ENCODE data around the gene CBX7.

Gene CBX7

DNA sequence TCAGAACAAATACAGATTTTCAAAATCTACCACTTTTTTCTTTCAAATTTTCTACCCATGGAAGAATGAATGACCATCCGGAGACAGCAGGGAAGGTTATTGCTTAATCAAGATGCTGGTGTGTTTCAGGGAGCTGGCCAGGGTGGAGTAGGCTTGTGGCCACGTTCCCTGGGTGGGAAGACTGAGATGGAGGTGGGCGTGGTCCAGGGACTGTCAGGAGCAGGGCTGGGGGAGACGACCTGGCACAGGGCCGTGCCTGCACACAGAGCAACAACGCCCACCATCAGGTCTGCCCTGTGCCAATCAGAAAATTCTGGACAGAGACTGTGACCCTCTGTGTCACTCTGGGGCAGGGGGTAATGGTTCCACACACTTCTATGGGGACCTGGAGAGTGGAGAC is 62.6 kb downstream of the CBX7 start:
- H3K79me2 ChIP-seq = no peaks in the 10 kb centered on the region
- no peak overlapping the region for H2AFZ ChIP-seq
- no peaks in the 10 kb centered on the region for H3K27me3 ChIP-seq (ENCODE audit: control insufficient read depth, insufficient read depth, low read length)
- H3K4me3 ChIP-seq (ENCODE audit: low read depth, low read length) = no peak overlapping the region
- TF ChIP-seq, protein P1, sequence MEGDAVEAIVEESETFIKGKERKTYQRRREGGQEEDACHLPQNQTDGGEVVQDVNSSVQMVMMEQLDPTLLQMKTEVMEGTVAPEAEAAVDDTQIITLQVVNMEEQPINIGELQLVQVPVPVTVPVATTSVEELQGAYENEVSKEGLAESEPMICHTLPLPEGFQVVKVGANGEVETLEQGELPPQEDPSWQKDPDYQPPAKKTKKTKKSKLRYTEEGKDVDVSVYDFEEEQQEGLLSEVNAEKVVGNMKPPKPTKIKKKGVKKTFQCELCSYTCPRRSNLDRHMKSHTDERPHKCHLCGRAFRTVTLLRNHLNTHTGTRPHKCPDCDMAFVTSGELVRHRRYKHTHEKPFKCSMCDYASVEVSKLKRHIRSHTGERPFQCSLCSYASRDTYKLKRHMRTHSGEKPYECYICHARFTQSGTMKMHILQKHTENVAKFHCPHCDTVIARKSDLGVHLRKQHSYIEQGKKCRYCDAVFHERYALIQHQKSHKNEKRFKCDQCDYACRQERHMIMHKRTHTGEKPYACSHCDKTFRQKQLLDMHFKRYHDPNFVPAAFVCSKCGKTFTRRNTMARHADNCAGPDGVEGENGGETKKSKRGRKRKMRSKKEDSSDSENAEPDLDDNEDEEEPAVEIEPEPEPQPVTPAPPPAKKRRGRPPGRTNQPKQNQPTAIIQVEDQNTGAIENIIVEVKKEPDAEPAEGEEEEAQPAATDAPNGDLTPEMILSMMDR (IDR thresholded peaks at IDR 0.05) = no peak
- no peak overlapping the region for H3K4me2 ChIP-seq (ENCODE audit: low read length)
- H3K27ac ChIP-seq = no peak overlapping the region
- no peaks in the 10 kb centered on the region for H3K9me3 ChIP-seq (ENCODE audit: control insufficient read depth, low read length)
- H3K36me3 ChIP-seq (ENCODE audit: control insufficient read depth, insufficient read depth, low read length) = no peaks in the 10 kb centered on the region
- H3K9ac ChIP-seq = no peak overlapping the region
- no peaks in the 10 kb centered on the region for H3K4me1 ChIP-seq

GRCh38 chr22:39088685-39089032 is 63.8 kb downstream of the CBX7 start:
- Histone ChIP-seq H3K4me3 (ENCODE audit: low read depth, low read length) (no peak overlapping the region), H3K79me2 (no peaks in the 10 kb centered on the region), H3K9ac (no peak overlapping the region), H3K27ac (no peak overlapping the region), H3K27me3 (ENCODE audit: control insufficient read depth, insufficient read depth, low read length) (no peaks in the 10 kb centered on the region), H3K4me2 (ENCODE audit: low read length) (no peak overlapping the region), H2AFZ (no peak overlapping the region), H3K36me3 (ENCODE audit: control insufficient read depth, insufficient read depth, low read length) (no peaks in the 10 kb centered on the region), H3K4me1 (no peaks in the 10 kb centered on the region), H3K9me3 (ENCODE audit: control insufficient read depth, low read length) (no peaks in the 10 kb centered on the region)
- TF ChIP-seq, protein P1 (IDR thresholded peaks at IDR 0.05) = no peak

DNA sequence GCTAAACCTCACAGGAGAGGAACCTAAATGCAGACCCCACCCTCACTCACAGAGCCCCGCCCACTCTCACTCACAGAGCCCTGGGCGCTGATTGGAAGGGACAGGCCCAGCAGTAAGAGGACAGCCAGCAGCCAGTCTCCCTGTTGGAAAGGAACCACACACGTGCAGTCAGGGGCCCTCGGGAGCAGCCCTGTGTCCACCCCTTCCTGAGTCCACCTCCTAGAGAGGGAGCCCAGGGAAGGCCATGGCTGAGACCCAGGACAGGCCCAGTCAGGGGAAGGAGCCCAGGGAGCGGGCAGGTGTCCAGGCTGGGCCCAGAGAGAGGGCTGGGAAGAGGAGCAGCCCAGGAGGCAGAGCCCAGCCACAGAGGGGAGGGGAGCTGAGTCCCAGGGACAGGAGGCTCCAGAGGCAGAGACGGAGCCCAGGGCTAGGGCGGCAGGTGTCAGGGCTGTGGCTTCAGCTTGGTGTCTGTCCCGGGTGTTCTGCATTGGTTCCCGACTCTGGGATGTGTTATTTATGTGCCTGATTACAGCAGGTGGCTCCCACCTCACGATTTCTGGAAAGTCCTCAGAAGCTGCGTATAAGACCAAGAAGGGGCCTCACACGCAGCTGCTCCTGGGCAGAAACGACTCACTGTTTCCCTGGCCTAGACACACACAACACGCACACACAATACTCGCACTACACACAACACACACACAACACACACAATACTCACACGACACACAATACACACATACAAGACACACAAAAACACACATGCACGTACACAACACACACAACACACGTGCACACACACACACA is 64.4 kb downstream of the CBX7 start:
- Histone ChIP-seq H3K9ac (no peak overlapping the region), H2AFZ (no peak overlapping the region), H3K4me3 (ENCODE audit: low read depth, low read length) (no peak overlapping the region), H3K36me3 (ENCODE audit: control insufficient read depth, insufficient read depth, low read length) (no peaks in the 10 kb centered on the region), H3K79me2 (no peaks in the 10 kb centered on the region), H3K9me3 (ENCODE audit: control insufficient read depth, low read length) (no peaks in the 10 kb centered on the region), H3K4me1 (no peaks in the 10 kb centered on the region), H3K27ac (no peak overlapping the region), H3K27me3 (ENCODE audit: control insufficient read depth, insufficient read depth, low read length) (no peaks in the 10 kb centered on the region), H3K4me2 (ENCODE audit: low read length) (no peak overlapping the region)
- TF ChIP-seq, protein P1 (IDR thresholded peaks at IDR 0.05) = no peak

DNA sequence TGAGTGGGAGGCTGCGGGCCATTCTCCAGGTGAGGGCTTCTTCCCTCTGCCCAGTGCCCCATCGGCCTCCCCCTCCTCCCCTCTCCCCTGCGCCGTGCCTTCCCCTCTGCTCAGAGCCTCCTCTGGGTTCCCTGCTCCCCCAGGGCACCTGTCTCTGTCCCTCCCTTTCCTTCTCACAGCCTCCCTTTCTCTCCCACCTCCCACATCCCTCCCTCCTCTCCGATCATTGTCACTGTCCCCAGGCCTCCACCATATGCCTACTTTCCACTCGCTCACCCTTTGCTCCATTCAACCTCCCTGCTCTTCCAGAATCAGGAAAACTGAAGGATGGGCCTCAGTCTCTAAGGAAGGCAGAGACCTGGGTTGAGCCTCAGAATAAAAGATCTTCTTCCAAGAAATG is 65.4 kb downstream of the CBX7 start:
- H3K4me2 ChIP-seq (ENCODE audit: low read length) = no peak overlapping the region
- no peaks in the 10 kb centered on the region for H3K79me2 ChIP-seq
- H3K27ac ChIP-seq = no peak overlapping the region
- TF ChIP-seq, protein P1 (IDR thresholded peaks at IDR 0.05) = no peak
- H3K4me3 ChIP-seq (ENCODE audit: low read depth, low read length) = no peak overlapping the region
- no peaks in the 10 kb centered on the region for H3K36me3 ChIP-seq (ENCODE audit: control insufficient read depth, insufficient read depth, low read length)
- no peaks in the 10 kb centered on the region for H3K27me3 ChIP-seq (ENCODE audit: control insufficient read depth, insufficient read depth, low read length)
- no peak overlapping the region for H2AFZ ChIP-seq
- H3K4me1 ChIP-seq = no peaks in the 10 kb centered on the region
- no peak overlapping the region for H3K9ac ChIP-seq
- no peaks in the 10 kb centered on the region for H3K9me3 ChIP-seq (ENCODE audit: control insufficient read depth, low read length)

GRCh38 chr22:39084666-39085065 is 67.8 kb downstream of the CBX7 start:
- no peaks in the 10 kb centered on the region for H3K36me3 ChIP-seq (ENCODE audit: control insufficient read depth, insufficient read depth, low read length)
- H2AFZ ChIP-seq = no peak overlapping the region
- H3K4me3 ChIP-seq (ENCODE audit: low read depth, low read length) = no peak overlapping the region
- TF ChIP-seq, protein P1 (IDR thresholded peaks at IDR 0.05) = no peak
- no peak overlapping the region for H3K27ac ChIP-seq
- H3K27me3 ChIP-seq (ENCODE audit: control insufficient read depth, insufficient read depth, low read length) = no peaks in the 10 kb centered on the region
- H3K4me1 ChIP-seq = no peaks in the 10 kb centered on the region
- no peak overlapping the region for H3K9ac ChIP-seq
- H3K4me2 ChIP-seq (ENCODE audit: low read length) = no peak overlapping the region
- no peaks in the 10 kb centered on the region for H3K9me3 ChIP-seq (ENCODE audit: control insufficient read depth, low read length)
- H3K79me2 ChIP-seq = no peaks in the 10 kb centered on the region
